ENCODE results near the gene RELA.

- no peak for TF ChIP-seq MXI1 (IDR thresholded peaks at IDR 0.05; ENCODE audit: borderline replicate concordance, low read depth, low read length)
- no peak for TF ChIP-seq CTCF (conservative IDR thresholded peaks at IDR 0.05; ENCODE audit: low read depth, low read length)
- TF ChIP-seq MAZ (IDR thresholded peaks at IDR 0.05; ENCODE audit: borderline replicate concordance, low read depth, low read length): no peak
- TF ChIP-seq POLR2A (IDR thresholded peaks at IDR 0.05; ENCODE audit: low read depth, low read length): no peak
- TF ChIP-seq FOS (IDR thresholded peaks at IDR 0.05; ENCODE audit: low read depth, low read length): no peak
Observed at GRCh38 chr11:65653229-65654225, 9.2 kb downstream of the RELA start.
